HCT116 (cell line): ENCODE measurements around the gene ACKR1. TPM values are rescaled to one million over a fixed set of nuclear protein-coding genes. Genes with fewer than 3 reads are reported as not detected.

Experiments used
- ATAC-seq: fragments of 200-7000 bp; cut with Tn5 transposase; 2 replicates; pipeline ENCODE4 v1.9.1; 2020; ENCODE audit warnings: mild to moderate bottlenecking, moderate library complexity
- Bru-seq: library from RNA; stranded (reverse); fragments of 400-500 nt; gene quantifications from one replicate; lab custom pipeline; 2021; lab: Mats Ljungman, UMichigan
- BruChase-seq, 2 experiments: library from RNA; stranded (reverse); fragments of 400-500 nt; gene quantifications; one replicate each; lab custom pipeline; 2021; lab: Mats Ljungman, UMichigan
- BruUV-seq: library from RNA; stranded (reverse); fragments of 400-500 nt; replicated peaks from 2 replicates; lab custom pipeline; 2021; lab: Mats Ljungman, UMichigan
- CTCF ChIA-PET: fragments of 300-600 bp; sonication (Branson Sonifier 250); formaldehyde crosslinking; loops from one replicate; lab custom pipeline; 2021; ENCODE audit warnings: antibody characterized with exemption; lab: Charles Lee
- POLR2A ChIA-PET: fragments of 300-600, 350-600 bp; sonication (Branson Sonifier 250); formaldehyde crosslinking; loops from one replicate; lab custom pipeline; 2021; ENCODE audit warnings: antibody characterized with exemption; lab: Charles Lee
- RAD21 ChIA-PET, 2 experiments: fragments of 300-600 bp; sonication (Branson Sonifier 250); formaldehyde crosslinking; loops; one replicate each; lab custom pipeline; 2023; ENCODE audit warnings: low total read pairs in 2 of 2; ENCODE audit not compliant: uncharacterized antibody in 2 of 2, unreplicated experiment in 2 of 2, low non-redundant PET in 1 of 2; lab: Charles Lee
- DNase-seq: peaks from one replicate; pipeline ENCODE4 v3.0.0-alpha.2; 2010; ENCODE audit warnings: low read depth, low spot score
- H2AFZ ChIP-seq: fragments of 200-600 bp; shearing (Covaris generic), sonication (generic); 2 replicates; pipeline ENCODE4 v1.6.1; 2017; ENCODE audit warnings: low read depth, mixed run types, mixed read lengths, antibody characterized with exemption, low read length; ENCODE audit not compliant: poor library complexity, severe bottlenecking
- H3K27ac ChIP-seq: 2 replicates; pipeline ENCODE4 v1.5.1; 2012; ENCODE audit warnings: low read depth, low read length
- H3K27me3 ChIP-seq: fragments of 200-600 bp; sonication (generic); 2 replicates; pipeline ENCODE4 v1.6.1; 2016; ENCODE audit warnings: mixed run types, low read length, mixed read lengths; ENCODE audit not compliant: insufficient read depth
- H3K36me3 ChIP-seq, 2 experiments: fragments of 200-500 bp in 1 of 2; fragments of 200-600 bp in 1 of 2; sonication (Bioruptor generic) in 1 of 2; sonication (generic) in 1 of 2; 2 replicates each; pipeline versions ENCODE4 v1.5.1 to v1.6.1; 2014 to 2016; ENCODE audit warnings: low read length in 2 of 2, inconsistent platforms in 1 of 2, mixed read lengths in 1 of 2, mixed run types in 1 of 2; ENCODE audit not compliant: insufficient read depth in 2 of 2, control insufficient read depth in 1 of 2
- H3K4me1 ChIP-seq, 2 experiments: fragments of 200-600 bp in 1 of 2; sonication (generic) in 1 of 2; 2 replicates each; pipeline versions ENCODE4 v1.5.1 to v1.6.1; 2012 to 2017; ENCODE audit warnings: low read length in 2 of 2, inconsistent platforms in 1 of 2, mild to moderate bottlenecking in 1 of 2, mixed read lengths in 1 of 2, mixed run types in 1 of 2, moderate library complexity in 1 of 2; ENCODE audit not compliant: insufficient read depth in 2 of 2, control insufficient read depth in 1 of 2
- H3K4me2 ChIP-seq: fragments of 200-600 bp; sonication (generic); 2 replicates; pipeline ENCODE4 v1.6.1; 2017; ENCODE audit warnings: mixed run types, low read length, mixed read lengths
- H3K4me3 ChIP-seq, 2 experiments: fragments of 200-600 bp in 1 of 2; sonication (generic) in 1 of 2; replicated peaks in 1 of 2; 2 replicates each; pipeline ENCODE4 v1.5.1; 2011 to 2016; ENCODE audit warnings: low read length in 2 of 2, control low read depth in 1 of 2, low read depth in 1 of 2, mild to moderate bottlenecking in 1 of 2, mixed read lengths in 1 of 2, mixed run types in 1 of 2
- H3K79me2 ChIP-seq: fragments of 200-600 bp; sonication (generic); 2 replicates; pipeline ENCODE4 v1.6.1; 2017; ENCODE audit warnings: mild to moderate bottlenecking, mixed run types, low read length, moderate library complexity, mixed read lengths; ENCODE audit not compliant: insufficient read depth
- H3K9ac ChIP-seq: fragments of 200-600 bp; sonication (generic); 2 replicates; pipeline ENCODE4 v1.6.1; 2016; ENCODE audit warnings: low read length, mixed read lengths
- H3K9me2 ChIP-seq: fragments of 200-600 bp; sonication (generic), shearing (Covaris generic); 2 replicates; pipeline ENCODE4 v1.6.1; 2017; ENCODE audit warnings: mixed run types, mild to moderate bottlenecking, moderate library complexity; ENCODE audit not compliant: insufficient read depth
- H3K9me3 ChIP-seq, 2 experiments: fragments of 200-500 bp in 1 of 2; fragments of 200-600 bp in 1 of 2; sonication (Bioruptor generic) in 1 of 2; sonication (generic) in 1 of 2; 2 replicates each; pipeline ENCODE4 v1.6.1; 2014 to 2017; ENCODE audit warnings: low read length in 2 of 2, mixed read lengths in 2 of 2, inconsistent platforms in 1 of 2, low read depth in 1 of 2, mild to moderate bottlenecking in 1 of 2, mixed run types in 1 of 2, moderate library complexity in 1 of 2; ENCODE audit not compliant: control insufficient read depth in 1 of 2, insufficient read depth in 1 of 2
- H4K20me1 ChIP-seq: fragments of 200-600 bp; sonication (generic), shearing (Covaris generic); 2 replicates; pipeline ENCODE4 v1.6.1; 2017; ENCODE audit warnings: mixed run types, mild to moderate bottlenecking, moderate library complexity; ENCODE audit not compliant: insufficient read depth
- CBX3 ChIP-seq: IDR thresholded peaks from 2 replicates; pipeline ENCODE4 v1.6.1; 2012; ENCODE audit warnings: low read depth
- EGR1 ChIP-seq: IDR thresholded peaks from 2 replicates; pipeline ENCODE4 v1.6.1; 2012; ENCODE audit warnings: low read depth
- ELF1 ChIP-seq: IDR thresholded peaks from 2 replicates; pipeline ENCODE4 v1.6.1; 2012; ENCODE audit warnings: low read depth, borderline replicate concordance
- EZH2 ChIP-seq: fragments of 200-600 bp; sonication (generic); IDR thresholded peaks from 2 replicates; pipeline ENCODE4 v1.6.1; 2017; ENCODE audit warnings: antibody characterized with exemption, mixed run types
- EZH2phosphoT487 ChIP-seq: fragments of 200-600 bp; IDR thresholded peaks from 2 replicates; pipeline ENCODE4 v1.6.1; 2018; ENCODE audit warnings: antibody characterized with exemption, borderline replicate concordance
- RAD21 ChIP-seq: IDR thresholded peaks from 2 replicates; pipeline ENCODE4 v1.6.1; 2012; ENCODE audit warnings: low read depth, mild to moderate bottlenecking
- TCF7L2 ChIP-seq: IDR thresholded peaks from 2 replicates; pipeline ENCODE4 v1.7.0; 2011; ENCODE audit warnings: borderline replicate concordance, inconsistent platforms; ENCODE audit not compliant: insufficient read depth, insufficient read length; ENCODE audit errors: extremely low read depth
- intact Hi-C: fragments of 100-400 bp; cut with micrococcal nuclease; formaldehyde crosslinking; loops from 2 replicates; pipeline ENCODE4 v1.10.0; 2022
- long read RNA-seq: library from polyadenylated mRNA; unstranded; transcript quantifications from one replicate; pipeline ENCODE4 v2.0.0, GENCODE V29; 2021; ENCODE audit not compliant: unreplicated experiment
- polyA plus RNA-seq: library from polyadenylated mRNA; unstranded; fragments of >200 nt; gene quantifications from 2 replicates; pipeline ENCODE4 v1.2.1, GENCODE V29; 2012; ENCODE audit warnings: missing spikeins
- total RNA-seq: library from RNA; stranded (reverse); gene quantifications from one replicate; pipeline ENCODE4 v1.2.1, GENCODE V29; 2021; ENCODE audit not compliant: unreplicated experiment
- TF ChIP-seq, protein P1 (sequence below): IDR thresholded peaks from 2 replicates; pipeline ENCODE4 v1.6.1; 2012; ENCODE audit warnings: low read depth
- TF ChIP-seq, protein P2 (sequence below): IDR thresholded peaks from 2 replicates; pipeline ENCODE4 v1.6.1; 2011; ENCODE audit warnings: mild to moderate bottlenecking, low read length, moderate library complexity; ENCODE audit not compliant: insufficient replicate concordance; ENCODE audit errors: extremely low read depth

ACKR1 gene, protein sequence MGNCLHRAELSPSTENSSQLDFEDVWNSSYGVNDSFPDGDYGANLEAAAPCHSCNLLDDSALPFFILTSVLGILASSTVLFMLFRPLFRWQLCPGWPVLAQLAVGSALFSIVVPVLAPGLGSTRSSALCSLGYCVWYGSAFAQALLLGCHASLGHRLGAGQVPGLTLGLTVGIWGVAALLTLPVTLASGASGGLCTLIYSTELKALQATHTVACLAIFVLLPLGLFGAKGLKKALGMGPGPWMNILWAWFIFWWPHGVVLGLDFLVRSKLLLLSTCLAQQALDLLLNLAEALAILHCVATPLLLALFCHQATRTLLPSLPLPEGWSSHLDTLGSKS
- not detected for total RNA-seq
- polyA plus RNA-seq = not detected in 2 replicates
- Bru-seq, nascent RNA = not detected
- BruChase-seq, experiment 1, labeled RNA remaining after a 6-hour chase = not detected
- not detected for BruChase-seq, experiment 2, labeled RNA remaining after a 2-hour chase
- long read RNA-seq = 0 reads

DNA sequence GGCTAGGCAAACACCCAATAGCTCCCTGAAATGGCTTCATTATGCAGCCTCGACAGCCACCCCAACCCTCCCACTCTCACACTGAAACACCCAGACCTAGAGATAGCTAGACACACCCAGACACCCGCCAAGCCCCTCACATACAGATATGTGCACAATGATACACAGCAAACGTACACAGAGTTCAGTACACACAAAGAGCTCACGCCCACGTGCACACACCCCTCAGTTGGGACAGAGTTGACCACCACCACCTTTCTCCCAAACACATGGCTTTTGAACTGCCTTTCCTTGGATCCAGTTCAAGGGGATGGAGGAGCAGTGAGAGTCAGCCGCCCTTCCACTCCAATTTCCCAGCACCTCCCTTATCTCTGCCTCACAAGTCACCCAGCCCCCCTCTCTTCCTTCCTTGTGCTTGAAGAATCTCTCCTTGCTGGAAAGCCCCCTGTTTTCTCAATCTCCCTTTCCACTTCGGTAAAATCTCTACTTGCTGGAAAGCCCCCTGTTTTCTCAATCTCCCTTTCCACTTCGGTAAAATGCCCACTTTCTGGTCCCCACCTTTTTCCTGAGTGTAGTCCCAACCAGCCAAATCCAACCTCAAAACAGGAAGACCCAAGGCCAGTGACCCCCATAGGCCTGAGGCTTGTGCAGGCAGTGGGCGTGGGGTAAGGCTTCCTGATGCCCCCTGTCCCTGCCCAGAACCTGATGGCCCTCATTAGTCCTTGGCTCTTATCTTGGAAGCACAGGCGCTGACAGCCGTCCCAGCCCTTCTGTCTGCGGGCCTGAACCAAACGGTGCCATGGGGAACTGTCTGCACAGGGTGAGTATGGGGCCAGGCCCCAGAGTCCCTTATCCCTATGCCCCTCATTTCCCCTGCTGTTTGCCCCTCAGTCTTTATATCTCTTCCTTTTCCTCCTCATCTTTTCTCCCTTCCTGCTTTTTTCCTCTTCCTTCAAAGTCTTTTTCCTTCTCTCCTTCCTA lies at the start of gene ACKR1:
TSS of gene ACKR1 (plus strand) at position 715 of the 981 bp plus-strand sequence. CDS start at position 800, 85 bp downstream.
- no peak within 1 kb of the TSS for H2AFZ ChIP-seq
- H3K9ac ChIP-seq = no peak within 1 kb of the TSS
- no peaks in the 10 kb centered on the region for H4K20me1 ChIP-seq
- DNase-seq = no peak
- ChIA-PET POLR2A (no interaction called here), CTCF (interaction anchor here (1.8 kb wide), 1 partner anchor 10 kb away, joined by 5 read pairs; no protein-coding TSS in a partner anchor), RAD21 (no interaction called here)
- H3K9me3 ChIP-seq = no peaks in the 10 kb centered on the region
- no peak within 1 kb of the TSS for H3K27ac ChIP-seq
- TF ChIP-seq RAD21 (no peak), CBX3 (no peak), EGR1 (no peak), TCF7L2 (no peak), EZH2phosphoT487 (no peak), EZH2 (no peak), ELF1 (no peak)
- TF ChIP-seq, protein P1, sequence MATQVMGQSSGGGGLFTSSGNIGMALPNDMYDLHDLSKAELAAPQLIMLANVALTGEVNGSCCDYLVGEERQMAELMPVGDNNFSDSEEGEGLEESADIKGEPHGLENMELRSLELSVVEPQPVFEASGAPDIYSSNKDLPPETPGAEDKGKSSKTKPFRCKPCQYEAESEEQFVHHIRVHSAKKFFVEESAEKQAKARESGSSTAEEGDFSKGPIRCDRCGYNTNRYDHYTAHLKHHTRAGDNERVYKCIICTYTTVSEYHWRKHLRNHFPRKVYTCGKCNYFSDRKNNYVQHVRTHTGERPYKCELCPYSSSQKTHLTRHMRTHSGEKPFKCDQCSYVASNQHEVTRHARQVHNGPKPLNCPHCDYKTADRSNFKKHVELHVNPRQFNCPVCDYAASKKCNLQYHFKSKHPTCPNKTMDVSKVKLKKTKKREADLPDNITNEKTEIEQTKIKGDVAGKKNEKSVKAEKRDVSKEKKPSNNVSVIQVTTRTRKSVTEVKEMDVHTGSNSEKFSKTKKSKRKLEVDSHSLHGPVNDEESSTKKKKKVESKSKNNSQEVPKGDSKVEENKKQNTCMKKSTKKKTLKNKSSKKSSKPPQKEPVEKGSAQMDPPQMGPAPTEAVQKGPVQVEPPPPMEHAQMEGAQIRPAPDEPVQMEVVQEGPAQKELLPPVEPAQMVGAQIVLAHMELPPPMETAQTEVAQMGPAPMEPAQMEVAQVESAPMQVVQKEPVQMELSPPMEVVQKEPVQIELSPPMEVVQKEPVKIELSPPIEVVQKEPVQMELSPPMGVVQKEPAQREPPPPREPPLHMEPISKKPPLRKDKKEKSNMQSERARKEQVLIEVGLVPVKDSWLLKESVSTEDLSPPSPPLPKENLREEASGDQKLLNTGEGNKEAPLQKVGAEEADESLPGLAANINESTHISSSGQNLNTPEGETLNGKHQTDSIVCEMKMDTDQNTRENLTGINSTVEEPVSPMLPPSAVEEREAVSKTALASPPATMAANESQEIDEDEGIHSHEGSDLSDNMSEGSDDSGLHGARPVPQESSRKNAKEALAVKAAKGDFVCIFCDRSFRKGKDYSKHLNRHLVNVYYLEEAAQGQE = no peak
- TF ChIP-seq, protein P2, sequence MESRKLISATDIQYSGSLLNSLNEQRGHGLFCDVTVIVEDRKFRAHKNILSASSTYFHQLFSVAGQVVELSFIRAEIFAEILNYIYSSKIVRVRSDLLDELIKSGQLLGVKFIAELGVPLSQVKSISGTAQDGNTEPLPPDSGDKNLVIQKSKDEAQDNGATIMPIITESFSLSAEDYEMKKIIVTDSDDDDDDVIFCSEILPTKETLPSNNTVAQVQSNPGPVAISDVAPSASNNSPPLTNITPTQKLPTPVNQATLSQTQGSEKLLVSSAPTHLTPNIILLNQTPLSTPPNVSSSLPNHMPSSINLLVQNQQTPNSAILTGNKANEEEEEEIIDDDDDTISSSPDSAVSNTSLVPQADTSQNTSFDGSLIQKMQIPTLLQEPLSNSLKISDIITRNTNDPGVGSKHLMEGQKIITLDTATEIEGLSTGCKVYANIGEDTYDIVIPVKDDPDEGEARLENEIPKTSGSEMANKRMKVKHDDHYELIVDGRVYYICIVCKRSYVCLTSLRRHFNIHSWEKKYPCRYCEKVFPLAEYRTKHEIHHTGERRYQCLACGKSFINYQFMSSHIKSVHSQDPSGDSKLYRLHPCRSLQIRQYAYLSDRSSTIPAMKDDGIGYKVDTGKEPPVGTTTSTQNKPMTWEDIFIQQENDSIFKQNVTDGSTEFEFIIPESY = no peak
- H3K9me2 ChIP-seq = no peaks in the 10 kb centered on the region
- no peak within 1 kb of the TSS for H3K4me3 ChIP-seq
- intact Hi-C loops = no loop called here
- no peaks in the 10 kb centered on the region for H3K36me3 ChIP-seq
- no peaks in the 10 kb centered on the region for H3K79me2 ChIP-seq
- H3K4me1 ChIP-seq = no peaks in the 10 kb centered on the region
- BruUV-seq = no TSS peak
- ATAC-seq = no peak
- peaks cover 35% of the 10 kb centered on the region for H3K27me3 ChIP-seq
- H3K4me2 ChIP-seq = no peak within 1 kb of the TSS
